ENCODE results near the gene HTR3E. TPM values are rescaled to one million over a fixed set of nuclear protein-coding genes. Genes with fewer than 3 reads are reported as not detected.

HTR3E gene
- total RNA-seq, 3 donors from 2014 or later (not counting 1 experiment from before 2014, with no cell fraction given), result not detected

GRCh38 chr3:184140436-184140835 lies 43.6 kb downstream of the HTR3E start:
- Mint-ChIP-seq H3K4me1 (peaks cover 26 to 33% of the 10 kb centered on the region in 2 donors), H3K36me3 (no peaks in the 10 kb centered on the region), H3K4me3 (no peak overlapping the region), H3K27ac (no peak overlapping the region), H3K27me3 (ENCODE audit: low read depth in 2 of 2) (no peaks in the 10 kb centered on the region), H3K9me3 (no peaks in the 10 kb centered on the region)
- Histone ChIP-seq H3K4me3 (ENCODE audit: low read length) (no peak overlapping the region), H3K4me1 (ENCODE audit: control insufficient read depth, insufficient read depth, low read length) (peaks cover 11% of the 10 kb centered on the region), H3K36me3 (ENCODE audit: control insufficient read depth, insufficient read depth, low read length) (peaks cover 58% of the 10 kb centered on the region), H3K9me3 (ENCODE audit: control insufficient read depth, insufficient read depth, low read length) (no peaks in the 10 kb centered on the region), H3K27me3 (ENCODE audit: control insufficient read depth, insufficient read depth, low read length) (no peaks in the 10 kb centered on the region), H3K27ac (ENCODE audit: low read length) (no peak overlapping the region)
- no peak for TF ChIP-seq CTCF (IDR thresholded peaks at IDR 0.05)
- ATAC-seq (no peak), DNase-seq (no peak)
- WGBS (ENCODE audit: insufficient coverage), result 97% methylated on average over 10 of the region's 10 CpGs
- intact Hi-C loops (cut with micrococcal nuclease), result no loop called here

- H3K4me1 ChIP-seq (ENCODE audit: control insufficient read depth, insufficient read depth, low read length), result no peaks in the 10 kb centered on the region
- no peak for TF ChIP-seq CTCF (IDR thresholded peaks at IDR 0.05)
- DNase-seq (no peak), ATAC-seq (no peak)
- H3K27me3 ChIP-seq (ENCODE audit: control insufficient read depth, insufficient read depth, low read length), result no peaks in the 10 kb centered on the region
- no peak overlapping the region for H3K27ac ChIP-seq (ENCODE audit: low read length)
- no peaks in the 10 kb centered on the region for H3K9me3 ChIP-seq (ENCODE audit: control insufficient read depth, insufficient read depth, low read length)
- H3K27ac Mint-ChIP-seq, result peak overlapping the region in 1 of 2 donors; percentile 70
- H3K36me3 ChIP-seq (ENCODE audit: control insufficient read depth, insufficient read depth, low read length), result peaks cover 66% of the 10 kb centered on the region
- H3K4me1 Mint-ChIP-seq, result peaks cover 9 to 15% of the 10 kb centered on the region in 2 donors
- H3K4me3 Mint-ChIP-seq, result no peak overlapping the region
- intact Hi-C loops (cut with micrococcal nuclease), result no loop called here
- H3K4me3 ChIP-seq (ENCODE audit: low read length), result no peak overlapping the region
- no peaks in the 10 kb centered on the region for H3K36me3 Mint-ChIP-seq
- 96% methylated on average over 7 of the region's 7 CpGs for WGBS (ENCODE audit: insufficient coverage)
- no peaks in the 10 kb centered on the region for H3K9me3 Mint-ChIP-seq
- H3K27me3 Mint-ChIP-seq (ENCODE audit: low read depth in 2 of 2), result no peaks in the 10 kb centered on the region
Observed at GRCh38 chr3:184142199-184142598, 45.3 kb downstream of the HTR3E start.

- Mint-ChIP-seq H3K4me3 (no peak overlapping the region), H3K4me1 (peaks cover 0 to 6% of the 10 kb centered on the region in 2 donors), H3K36me3 (no peaks in the 10 kb centered on the region), H3K9me3 (no peaks in the 10 kb centered on the region), H3K27ac (no peak overlapping the region), H3K27me3 (ENCODE audit: low read depth in 2 of 2) (no peaks in the 10 kb centered on the region)
- intact Hi-C loops (cut with micrococcal nuclease), result no loop called here
- no peak for ATAC-seq
- TF ChIP-seq CTCF (IDR thresholded peaks at IDR 0.05), result no peak
- no peaks in the 10 kb centered on the region for H3K27me3 ChIP-seq (ENCODE audit: control insufficient read depth, insufficient read depth, low read length)
- H3K9me3 ChIP-seq (ENCODE audit: control insufficient read depth, insufficient read depth, low read length), result no peaks in the 10 kb centered on the region
- H3K27ac ChIP-seq (ENCODE audit: low read length), result no peak overlapping the region
- 88% methylated on average over 3 of the region's 3 CpGs for WGBS (ENCODE audit: insufficient coverage)
- no peak for DNase-seq
- no peaks in the 10 kb centered on the region for H3K4me1 ChIP-seq (ENCODE audit: control insufficient read depth, insufficient read depth, low read length)
- peaks cover 66% of the 10 kb centered on the region for H3K36me3 ChIP-seq (ENCODE audit: control insufficient read depth, insufficient read depth, low read length)
- H3K4me3 ChIP-seq (ENCODE audit: low read length), result no peak overlapping the region
Observed at GRCh38 chr3:184143327-184143726, 46.5 kb downstream of the HTR3E start.

- no peak overlapping the region for H3K4me3 ChIP-seq (ENCODE audit: low read length)
- no peaks in the 10 kb centered on the region for H3K9me3 ChIP-seq (ENCODE audit: control insufficient read depth, insufficient read depth, low read length)
- Mint-ChIP-seq H3K27ac (no peak overlapping the region), H3K4me1 (peaks cover 0 to 6% of the 10 kb centered on the region in 2 donors), H3K9me3 (no peaks in the 10 kb centered on the region), H3K27me3 (ENCODE audit: low read depth in 2 of 2) (no peaks in the 10 kb centered on the region), H3K36me3 (no peaks in the 10 kb centered on the region), H3K4me3 (no peak overlapping the region)
- TF ChIP-seq CTCF (IDR thresholded peaks at IDR 0.05), result no peak
- no peaks in the 10 kb centered on the region for H3K27me3 ChIP-seq (ENCODE audit: control insufficient read depth, insufficient read depth, low read length)
- no peak for ATAC-seq
- intact Hi-C loops (cut with micrococcal nuclease), result no loop called here
- H3K4me1 ChIP-seq (ENCODE audit: control insufficient read depth, insufficient read depth, low read length), result no peaks in the 10 kb centered on the region
- H3K36me3 ChIP-seq (ENCODE audit: control insufficient read depth, insufficient read depth, low read length), result peaks cover 65% of the 10 kb centered on the region
- no peak for DNase-seq
- 93% methylated on average over 5 of the region's 5 CpGs for WGBS (ENCODE audit: insufficient coverage)
- no peak overlapping the region for H3K27ac ChIP-seq (ENCODE audit: low read length)
Observed at GRCh38 chr3:184144505-184144904, 47.6 kb downstream of the HTR3E start.
